Measurements from ENCODE around the gene FAM180B.
"Not testable (repeated sequence)": the region's sequence is repeated elsewhere in the genome, so short reads cannot be mapped to it uniquely, and the experiment has no call there.

The FAM180B gene

GRCh38 chr11:47558695-47559094 lies 27.8 kb upstream of the FAM180B start:
- H3K4me3 ChIP-seq (ENCODE audit: low read length): no peak overlapping the region
- TF ChIP-seq ZNF274 (IDR thresholded peaks at IDR 0.05; ENCODE audit: low read depth, low read length): no peak

- no peak for TF ChIP-seq ZNF274 (IDR thresholded peaks at IDR 0.05; ENCODE audit: low read depth, low read length)
- no peak overlapping the region for H3K4me3 ChIP-seq (ENCODE audit: low read length)
These were observed 26.1 kb upstream of the FAM180B start for GRCh38 chr11:47560426-47560825.

GRCh38 chr11:47562393-47562792 lies 24.1 kb upstream of the FAM180B start:
- H3K4me3 ChIP-seq (ENCODE audit: low read length): not testable (repeated sequence)

GRCh38 chr11:47564366-47564765 lies 22.1 kb upstream of the FAM180B start:
- not testable (repeated sequence) for H3K4me3 ChIP-seq (ENCODE audit: low read length)

GRCh38 chr11:47564933-47565339 lies 21.5 kb upstream of the FAM180B start:
- TF ChIP-seq ZNF274 (IDR thresholded peaks at IDR 0.05; ENCODE audit: low read depth, low read length): no peak

GRCh38 chr11:47565340-47566148 lies 20.9 kb upstream of the FAM180B start, which contains the start of gene PTPMT1:
PTPMT1 (plus strand) TSS chr11:47565599; CDS start chr11:47565623, 24 bp downstream.
- peak within 1 kb of the TSS; percentile 86 for H3K4me3 ChIP-seq (ENCODE audit: low read length)
- TF ChIP-seq ZNF274 (IDR thresholded peaks at IDR 0.05; ENCODE audit: low read depth, low read length): no peak

More at GRCh38 chr11:47564933-47565339, 21.5 kb upstream of the FAM180B start:
- H3K4me3 ChIP-seq (ENCODE audit: low read length): peak overlapping the region; percentile 86; the same call in 1 of the 2 replicates

- peak overlapping the region; percentile 86 for H3K4me3 ChIP-seq (ENCODE audit: low read length)
- TF ChIP-seq ZNF274 (IDR thresholded peaks at IDR 0.05; ENCODE audit: low read depth, low read length): no peak
These were observed 20.3 kb upstream of the FAM180B start for GRCh38 chr11:47566149-47566698.

- no peak for TF ChIP-seq ZNF274 (IDR thresholded peaks at IDR 0.05; ENCODE audit: low read depth, low read length)
- no peak overlapping the region for H3K4me3 ChIP-seq (ENCODE audit: low read length)
These were observed 16.8 kb upstream of the FAM180B start for GRCh38 chr11:47569646-47570045.

GRCh38 chr11:47570651-47571356 lies 15.7 kb upstream of the FAM180B start:
- no peak for TF ChIP-seq ZNF274 (IDR thresholded peaks at IDR 0.05; ENCODE audit: low read depth, low read length)
- no peak overlapping the region for H3K4me3 ChIP-seq (ENCODE audit: low read length)

GRCh38 chr11:47571357-47571729 lies 15.1 kb upstream of the FAM180B start:
- H3K4me3 ChIP-seq (ENCODE audit: low read length): no peak overlapping the region
- TF ChIP-seq ZNF274 (IDR thresholded peaks at IDR 0.05; ENCODE audit: low read depth, low read length): no peak

- no peak for TF ChIP-seq ZNF274 (IDR thresholded peaks at IDR 0.05; ENCODE audit: low read depth, low read length)
- no peak overlapping the region for H3K4me3 ChIP-seq (ENCODE audit: low read length)
These were observed 14.6 kb upstream of the FAM180B start for GRCh38 chr11:47571895-47572294.

- no peak for TF ChIP-seq ZNF274 (IDR thresholded peaks at IDR 0.05; ENCODE audit: low read depth, low read length)
- H3K4me3 ChIP-seq (ENCODE audit: low read length): no peak overlapping the region
These were observed 13.7 kb upstream of the FAM180B start for GRCh38 chr11:47572715-47573255.

GRCh38 chr11:47573321-47573720 lies 13.2 kb upstream of the FAM180B start:
- no peak overlapping the region for H3K4me3 ChIP-seq (ENCODE audit: low read length)
- TF ChIP-seq ZNF274 (IDR thresholded peaks at IDR 0.05; ENCODE audit: low read depth, low read length): no peak

- H3K4me3 ChIP-seq (ENCODE audit: low read length): peak overlapping the region; percentile 98; the same call in 1 of the 2 replicates
- no peak for TF ChIP-seq ZNF274 (IDR thresholded peaks at IDR 0.05; ENCODE audit: low read depth, low read length)
These were observed 8.9 kb upstream of the FAM180B start for GRCh38 chr11:47577460-47578041.
